Retinal pigment epithelial cell (primary cell): Measurements from ENCODE around the gene EMP1.
"Not testable (repeated sequence)": the region's sequence is repeated elsewhere in the genome, so short reads cannot be mapped to it uniquely, and the experiment has no call there.

ENCODE experiments used
- DNase-seq: peaks from one replicate; pipeline ENCODE4 v3.0.0-alpha.2; 2010; ENCODE audit warnings: low read depth
- H3K4me3 ChIP-seq: 2 replicates; pipeline ENCODE4 v1.5.1; 2011; ENCODE audit warnings: mild to moderate bottlenecking, low read length, control low read depth, moderate library complexity
- TF ChIP-seq, protein P1 (sequence below): conservative IDR thresholded peaks from 2 replicates; pipeline ENCODE4 v1.5.1; 2011; ENCODE audit warnings: low read depth, low read length, control low read depth, inconsistent platforms

The EMP1 gene

GRCh38 chr12:13255792-13256691 is 59.5 kb downstream of the EMP1 start:
- DNase-seq, result peak; percentile 74
- TF ChIP-seq, protein P1, sequence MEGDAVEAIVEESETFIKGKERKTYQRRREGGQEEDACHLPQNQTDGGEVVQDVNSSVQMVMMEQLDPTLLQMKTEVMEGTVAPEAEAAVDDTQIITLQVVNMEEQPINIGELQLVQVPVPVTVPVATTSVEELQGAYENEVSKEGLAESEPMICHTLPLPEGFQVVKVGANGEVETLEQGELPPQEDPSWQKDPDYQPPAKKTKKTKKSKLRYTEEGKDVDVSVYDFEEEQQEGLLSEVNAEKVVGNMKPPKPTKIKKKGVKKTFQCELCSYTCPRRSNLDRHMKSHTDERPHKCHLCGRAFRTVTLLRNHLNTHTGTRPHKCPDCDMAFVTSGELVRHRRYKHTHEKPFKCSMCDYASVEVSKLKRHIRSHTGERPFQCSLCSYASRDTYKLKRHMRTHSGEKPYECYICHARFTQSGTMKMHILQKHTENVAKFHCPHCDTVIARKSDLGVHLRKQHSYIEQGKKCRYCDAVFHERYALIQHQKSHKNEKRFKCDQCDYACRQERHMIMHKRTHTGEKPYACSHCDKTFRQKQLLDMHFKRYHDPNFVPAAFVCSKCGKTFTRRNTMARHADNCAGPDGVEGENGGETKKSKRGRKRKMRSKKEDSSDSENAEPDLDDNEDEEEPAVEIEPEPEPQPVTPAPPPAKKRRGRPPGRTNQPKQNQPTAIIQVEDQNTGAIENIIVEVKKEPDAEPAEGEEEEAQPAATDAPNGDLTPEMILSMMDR, result peak; percentile 99
- peak overlapping the region; percentile 52 for H3K4me3 ChIP-seq

- TF ChIP-seq, protein P1, result no peak
- DNase-seq, result no peak
- no peak overlapping the region for H3K4me3 ChIP-seq
Measured at GRCh38 chr12:13256692-13257045, 60.1 kb downstream of the EMP1 start.

GRCh38 chr12:13257356-13257875 is 60.9 kb downstream of the EMP1 start:
- TF ChIP-seq, protein P1, result no peak
- no peak overlapping the region for H3K4me3 ChIP-seq
- no peak for DNase-seq

- H3K4me3 ChIP-seq, result no peak overlapping the region
- no peak for DNase-seq
- TF ChIP-seq, protein P1, result no peak
Measured at GRCh38 chr12:13258197-13258596, 61.7 kb downstream of the EMP1 start.

- no peak overlapping the region for H3K4me3 ChIP-seq
- DNase-seq, result no peak
- TF ChIP-seq, protein P1, result no peak
Measured at GRCh38 chr12:13258717-13259119, 62.2 kb downstream of the EMP1 start.

DNA sequence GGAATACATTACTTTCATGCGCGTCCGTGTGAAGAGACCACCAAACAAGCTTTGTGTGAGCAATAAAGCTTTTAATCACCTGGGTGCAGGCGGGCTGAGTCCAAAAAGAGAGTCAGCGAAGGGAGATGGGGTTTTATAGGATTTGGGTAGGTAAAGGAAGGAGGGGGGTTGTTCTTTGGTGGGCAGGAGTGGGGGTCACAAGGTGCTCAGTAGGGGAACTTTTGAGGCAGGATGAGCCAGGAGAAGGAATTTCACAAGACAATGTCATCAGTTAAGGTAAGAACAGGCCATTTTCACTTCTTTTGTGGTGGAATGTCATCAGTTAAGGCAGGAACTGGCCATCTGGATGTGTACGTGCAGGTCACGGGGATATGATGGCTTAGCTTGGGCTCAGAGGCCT is 63.1 kb downstream of the EMP1 start:
- not testable (repeated sequence) for H3K4me3 ChIP-seq, DNase-seq

DNA sequence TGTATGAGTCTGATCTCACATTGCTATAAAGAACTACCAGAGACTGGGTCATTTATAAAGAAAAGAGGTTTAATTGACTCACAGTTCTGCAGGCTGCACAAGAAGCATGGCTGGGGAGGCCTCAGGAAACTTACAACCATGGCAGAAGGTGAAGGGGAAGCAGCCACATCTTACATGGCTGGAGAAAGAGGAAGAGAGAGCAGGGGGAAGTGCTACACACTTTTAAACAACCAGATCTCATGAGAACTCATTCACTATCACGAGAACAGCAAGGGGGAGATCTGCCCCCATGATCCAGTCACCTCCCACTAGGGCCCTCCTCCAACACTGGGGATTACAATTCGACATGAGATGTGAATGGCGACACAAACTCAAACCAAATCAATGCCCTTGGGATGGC is 71.3 kb downstream of the EMP1 start:
- not testable (repeated sequence) for DNase-seq

GRCh38 chr12:13268581-13268980 is 72.1 kb downstream of the EMP1 start:
- H3K4me3 ChIP-seq, result no peak overlapping the region
- TF ChIP-seq, protein P1, result no peak
- no peak for DNase-seq

More for the DNA sequence above, 71.3 kb downstream of the EMP1 start:
- H3K4me3 ChIP-seq, result not testable (repeated sequence)
